ENCODE measurements around the gene ARHGAP6.

- TF ChIP-seq CTCF (IDR thresholded peaks at IDR 0.05; ENCODE audit: extremely low read depth in 1 of 2, insufficient read depth in 1 of 2, low read depth in 1 of 2, low read length in 2 of 2) (no peak), MAX (IDR thresholded peaks at IDR 0.05; ENCODE audit: insufficient read depth, insufficient read length) (no peak), EZH2 (IDR thresholded peaks at IDR 0.05; ENCODE audit: borderline replicate concordance, low read depth, low read length, severe bottlenecking) (no peak)
Measured at GRCh38 chrX:11337292-11338009, 328.3 kb downstream of the ARHGAP6 start.
